Measurements from ENCODE around the gene BUD23. TPM values are rescaled to one million over a fixed set of nuclear protein-coding genes. Genes with fewer than 3 reads are reported as not detected.
"Not testable (repeated sequence)": the region's sequence is repeated elsewhere in the genome, so short reads cannot be mapped to it uniquely, and the experiment has no call there.

The BUD23 gene
- total RNA-seq, 1 experiment from 2014 or later: 168 TPM

DNA sequence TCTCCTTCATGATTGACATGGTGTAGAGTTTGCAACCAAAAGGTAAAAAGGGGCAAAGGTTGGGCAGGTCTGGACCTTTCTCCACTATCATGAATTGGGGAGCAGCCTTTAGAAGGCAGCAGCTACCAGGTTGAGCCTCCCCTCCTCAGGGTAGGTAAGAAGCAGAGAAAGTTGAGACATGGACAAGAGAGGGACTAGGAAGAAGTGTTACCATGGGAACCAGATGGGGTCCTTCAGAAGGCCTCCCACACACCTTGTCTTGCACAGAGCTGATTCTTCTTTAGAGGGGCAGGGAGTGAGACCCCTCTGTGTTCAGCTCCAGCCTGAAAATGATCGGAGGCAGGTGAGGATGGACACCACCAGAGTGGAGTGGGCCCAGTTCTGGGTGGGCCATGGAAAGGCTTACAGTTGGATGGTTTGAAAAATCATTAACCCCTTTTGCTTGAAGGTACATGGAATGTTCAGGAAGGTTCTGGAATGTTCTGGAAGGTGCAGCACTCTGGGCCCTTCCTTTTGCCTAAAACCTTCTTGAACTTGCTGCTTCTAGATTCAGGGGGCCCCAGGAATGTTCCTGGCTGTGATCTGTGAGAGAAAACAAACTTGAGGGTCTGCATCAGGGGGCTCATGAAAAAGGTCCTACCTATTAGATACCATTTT, 8.8 kb upstream of the BUD23 start:
- no peaks in the 10 kb centered on the region for H3K27me3 ChIP-seq (ENCODE audit: insufficient read depth, low read length)
- DNase-seq (ENCODE audit: low read depth, low spot score): no peak
- H3K36me3 ChIP-seq (ENCODE audit: control insufficient read depth in 1 of 2, insufficient read depth in 2 of 2, low read length in 2 of 2): peaks cover 0 to 5% of the 10 kb centered on the region in 2 experiments; a peak in 1 of 4 replicates
- RAD21 ChIA-PET (ENCODE audit: low non-redundant PET in 1 of 2, low total read pairs in 2 of 2, uncharacterized antibody in 2 of 2, unreplicated experiment in 2 of 2): no interaction called here
- TF ChIP-seq SIN3A (IDR thresholded peaks at IDR 0.05; ENCODE audit: low read depth): no peak
- intact Hi-C loops (cut with micrococcal nuclease): no loop called here
- H3K4me2 ChIP-seq (ENCODE audit: low read length): no peak overlapping the region
- CTCF ChIA-PET: no interaction called here
- H3K4me1 ChIP-seq (ENCODE audit: control insufficient read depth in 1 of 2, insufficient read depth in 2 of 2, low read length in 2 of 2): peaks cover 0 to 3% of the 10 kb centered on the region in 2 experiments; a peak in 1 of 4 replicates
- H3K9me3 ChIP-seq (ENCODE audit: control insufficient read depth in 1 of 2, insufficient read depth in 1 of 2, low read depth in 1 of 2, low read length in 2 of 2): no peaks in the 10 kb centered on the region; a peak in 1 of 4 replicates
- no peak overlapping the region for H3K4me3 ChIP-seq (replicated peaks in 1 of 2; ENCODE audit: low read depth in 1 of 2, low read length in 2 of 2)
- no peak overlapping the region for H2AFZ ChIP-seq (ENCODE audit: low read depth, low read length, poor library complexity, severe bottlenecking)
- POLR2A ChIA-PET: interaction anchor here (1.0 kb wide), 1 partner anchor 64 kb away, joined by 3 read pairs; the partner anchor contains the start of gene ABHD11
- no TSS peak for BruUV-seq (replicated peaks)
- H4K20me1 ChIP-seq (ENCODE audit: insufficient read depth): no peaks in the 10 kb centered on the region
- no peak overlapping the region for H3K27ac ChIP-seq (ENCODE audit: low read depth, low read length)
- H3K79me2 ChIP-seq (ENCODE audit: insufficient read depth, low read length): peaks cover 7% of the 10 kb centered on the region; the same call in 1 of the 2 replicates
- H3K9ac ChIP-seq (ENCODE audit: low read length): no peak overlapping the region
- no peak for ATAC-seq
- H3K9me2 ChIP-seq (ENCODE audit: insufficient read depth): no peaks in the 10 kb centered on the region

DNA sequence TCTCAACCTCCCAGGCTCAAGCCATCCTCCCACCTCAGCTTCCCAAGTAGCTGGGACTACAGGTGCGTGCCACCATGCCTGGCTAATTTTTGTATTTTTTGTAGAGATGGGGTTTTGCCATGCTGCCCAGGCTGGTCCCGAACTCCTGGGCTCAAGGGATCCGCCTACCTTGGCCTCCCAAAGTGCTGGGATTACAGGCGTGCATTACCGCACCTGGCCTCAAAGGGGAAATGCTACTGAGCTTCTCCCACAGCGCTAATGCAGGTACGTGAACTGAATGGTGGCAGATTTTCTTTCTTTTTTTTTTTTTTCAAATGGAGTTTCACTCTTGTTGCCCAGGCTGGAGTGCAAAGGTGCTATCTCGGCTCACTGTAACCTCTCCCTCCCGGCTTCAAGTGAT, 7.3 kb upstream of the BUD23 start:
- DNase-seq (ENCODE audit: low read depth, low spot score); H2AFZ ChIP-seq (ENCODE audit: low read depth, low read length, poor library complexity, severe bottlenecking); H3K4me3 ChIP-seq (replicated peaks in 1 of 2; ENCODE audit: low read depth in 1 of 2, low read length in 2 of 2); H3K4me1 ChIP-seq (ENCODE audit: control insufficient read depth in 1 of 2, insufficient read depth in 2 of 2, low read length in 2 of 2); BruUV-seq (replicated peaks); POLR2A ChIA-PET; intact Hi-C loops (cut with micrococcal nuclease); H3K36me3 ChIP-seq (ENCODE audit: control insufficient read depth in 1 of 2, insufficient read depth in 2 of 2, low read length in 2 of 2); H3K4me2 ChIP-seq (ENCODE audit: low read length); H3K9me2 ChIP-seq (ENCODE audit: insufficient read depth); H3K27ac ChIP-seq (ENCODE audit: low read depth, low read length); H3K27me3 ChIP-seq (ENCODE audit: insufficient read depth, low read length); H3K9ac ChIP-seq (ENCODE audit: low read length); H3K9me3 ChIP-seq (ENCODE audit: control insufficient read depth in 1 of 2, insufficient read depth in 1 of 2, low read depth in 1 of 2, low read length in 2 of 2); H4K20me1 ChIP-seq (ENCODE audit: insufficient read depth): not testable (repeated sequence)
- RAD21 ChIA-PET (ENCODE audit: low non-redundant PET in 1 of 2, low total read pairs in 2 of 2, uncharacterized antibody in 2 of 2, unreplicated experiment in 2 of 2): interaction anchor here in 1 of 2 experiments (1.3 kb wide), 1 partner anchor 58 kb away, joined by 3 read pairs; no protein-coding TSS in a partner anchor
- peaks cover 22% of the 10 kb centered on the region for H3K79me2 ChIP-seq (ENCODE audit: insufficient read depth, low read length)
- ATAC-seq: peak; percentile 88
- peak; percentile 10; the same call in 1 of the 2 replicates for TF ChIP-seq RAD21 (IDR thresholded peaks at IDR 0.05; ENCODE audit: low read depth)
- TF ChIP-seq, protein P1, sequence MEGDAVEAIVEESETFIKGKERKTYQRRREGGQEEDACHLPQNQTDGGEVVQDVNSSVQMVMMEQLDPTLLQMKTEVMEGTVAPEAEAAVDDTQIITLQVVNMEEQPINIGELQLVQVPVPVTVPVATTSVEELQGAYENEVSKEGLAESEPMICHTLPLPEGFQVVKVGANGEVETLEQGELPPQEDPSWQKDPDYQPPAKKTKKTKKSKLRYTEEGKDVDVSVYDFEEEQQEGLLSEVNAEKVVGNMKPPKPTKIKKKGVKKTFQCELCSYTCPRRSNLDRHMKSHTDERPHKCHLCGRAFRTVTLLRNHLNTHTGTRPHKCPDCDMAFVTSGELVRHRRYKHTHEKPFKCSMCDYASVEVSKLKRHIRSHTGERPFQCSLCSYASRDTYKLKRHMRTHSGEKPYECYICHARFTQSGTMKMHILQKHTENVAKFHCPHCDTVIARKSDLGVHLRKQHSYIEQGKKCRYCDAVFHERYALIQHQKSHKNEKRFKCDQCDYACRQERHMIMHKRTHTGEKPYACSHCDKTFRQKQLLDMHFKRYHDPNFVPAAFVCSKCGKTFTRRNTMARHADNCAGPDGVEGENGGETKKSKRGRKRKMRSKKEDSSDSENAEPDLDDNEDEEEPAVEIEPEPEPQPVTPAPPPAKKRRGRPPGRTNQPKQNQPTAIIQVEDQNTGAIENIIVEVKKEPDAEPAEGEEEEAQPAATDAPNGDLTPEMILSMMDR (IDR thresholded peaks at IDR 0.05 in 2 of 3, conservative IDR thresholded peaks at IDR 0.05 in 1 of 3; ENCODE audit: borderline replicate concordance in 1 of 3, insufficient read depth in 1 of 3, low read depth in 2 of 3, low read length in 2 of 3): 0 out of 6 replicates have a peak, but pooled peaks of 1 of the 3 experiments have one; percentile 9
- CTCF ChIA-PET: interaction anchor here (1.0 kb wide), 1 partner anchor 69 kb away, joined by 4 read pairs; no protein-coding TSS in a partner anchor
